Skeletal muscle cell (primary cell): ENCODE data around the gene BSPRY.
"Not testable (repeated sequence)": the region's sequence is repeated elsewhere in the genome, so short reads cannot be mapped to it uniquely, and the experiment has no call there.

Source experiments
- DNase-seq: peaks from one replicate; pipeline ENCODE4 v3.0.0-alpha.2; 2010; ENCODE audit warnings: low read depth
- H3K4me3 ChIP-seq: 2 replicates; pipeline ENCODE4 v1.5.1; 2011; ENCODE audit warnings: low read depth, mild to moderate bottlenecking, control low read depth, low read length, moderate library complexity

The BSPRY gene

GRCh38 chr9:113387560-113388230 lies 38.4 kb downstream of the BSPRY start:
- DNase-seq, result no peak
- H3K4me3 ChIP-seq, result no peak overlapping the region

- no peak for DNase-seq
- H3K4me3 ChIP-seq, result no peak overlapping the region
These were observed 39.5 kb downstream of the BSPRY start for GRCh38 chr9:113388833-113389232.

- DNase-seq, result no peak
These were observed 40.1 kb downstream of the BSPRY start for GRCh38 chr9:113389451-113389850.

GRCh38 chr9:113390192-113390960 lies 41.0 kb downstream of the BSPRY start:
- H3K4me3 ChIP-seq, result no peak overlapping the region
- DNase-seq, result no peak

More at GRCh38 chr9:113389451-113389850, 40.1 kb downstream of the BSPRY start:
- no peak overlapping the region for H3K4me3 ChIP-seq

GRCh38 chr9:113391917-113392316 lies 42.6 kb downstream of the BSPRY start:
- H3K4me3 ChIP-seq, result no peak overlapping the region
- no peak for DNase-seq

GRCh38 chr9:113393281-113393680 lies 43.9 kb downstream of the BSPRY start:
- no peak overlapping the region for H3K4me3 ChIP-seq
- DNase-seq, result no peak

GRCh38 chr9:113395000-113395861 lies 45.9 kb downstream of the BSPRY start:
- no peak overlapping the region for H3K4me3 ChIP-seq
- DNase-seq, result no peak

GRCh38 chr9:113397203-113397631 lies 47.9 kb downstream of the BSPRY start:
- DNase-seq, result no peak
- no peak overlapping the region for H3K4me3 ChIP-seq

GRCh38 chr9:113398796-113399195 lies 49.5 kb downstream of the BSPRY start:
- DNase-seq, result no peak
- H3K4me3 ChIP-seq, result no peak overlapping the region

GRCh38 chr9:113399646-113400200 lies 50.4 kb downstream of the BSPRY start:
- no peak for DNase-seq

GRCh38 chr9:113401027-113401792 lies 51.9 kb downstream of the BSPRY start, which contains the start of gene ALAD:
Gene ALAD (minus strand): TSS chr9:113401284. CDS start chr9:113393559, 7,725 bp downstream.
- H3K4me3 ChIP-seq, result peak within 1 kb of the TSS; percentile 91
- DNase-seq, result peak; percentile 93

More at GRCh38 chr9:113399646-113400200, 50.4 kb downstream of the BSPRY start:
- H3K4me3 ChIP-seq, result no peak overlapping the region

GRCh38 chr9:113403646-113404045 lies 54.3 kb downstream of the BSPRY start:
- no peak for DNase-seq
- no peak overlapping the region for H3K4me3 ChIP-seq

GRCh38 chr9:113406353-113406752 lies 57.0 kb downstream of the BSPRY start:
- H3K4me3 ChIP-seq, DNase-seq: not testable (repeated sequence)

GRCh38 chr9:113406873-113407511 lies 57.7 kb downstream of the BSPRY start:
- DNase-seq, result peak; percentile 36
- not testable (repeated sequence) for H3K4me3 ChIP-seq

- no peak for DNase-seq
- H3K4me3 ChIP-seq, result peak overlapping the region; percentile 80
These were observed 60.1 kb downstream of the BSPRY start for GRCh38 chr9:113409481-113409880.

GRCh38 chr9:113409883-113410206 lies 60.5 kb downstream of the BSPRY start:
- H3K4me3 ChIP-seq, result peak overlapping the region; percentile 80
- DNase-seq, result no peak

- DNase-seq, result peak; percentile 90
- H3K4me3 ChIP-seq, result peak within 1 kb of the TSS; percentile 80
These were observed 61.0 kb downstream of the BSPRY start, which contains the start of the genes C9orf43 and POLE3 for GRCh38 chr9:113410207-113410864. Gene C9orf43 (plus strand): TSS chr9:113410747. CDS start chr9:113413494, 2,747 bp downstream. Gene POLE3 (minus strand): TSS chr9:113410675. CDS start chr9:113410293, 382 bp downstream.
